Panc1 (cell line): Measurements from ENCODE around the gene FRY.

Source experiments
- SIN3A ChIP-seq: IDR thresholded peaks from 2 replicates; pipeline ENCODE4 v1.6.1; 2012; ENCODE audit warnings: low read depth, mild to moderate bottlenecking, low read length, moderate library complexity, borderline replicate concordance; ENCODE audit not compliant: insufficient read depth
- TF ChIP-seq, protein P1 (sequence below): fragments of 450-650 bp; IDR thresholded peaks from 2 replicates; pipeline ENCODE4 v1.5.1; 2017; ENCODE audit warnings: mild to moderate bottlenecking

- TF ChIP-seq, protein P1, sequence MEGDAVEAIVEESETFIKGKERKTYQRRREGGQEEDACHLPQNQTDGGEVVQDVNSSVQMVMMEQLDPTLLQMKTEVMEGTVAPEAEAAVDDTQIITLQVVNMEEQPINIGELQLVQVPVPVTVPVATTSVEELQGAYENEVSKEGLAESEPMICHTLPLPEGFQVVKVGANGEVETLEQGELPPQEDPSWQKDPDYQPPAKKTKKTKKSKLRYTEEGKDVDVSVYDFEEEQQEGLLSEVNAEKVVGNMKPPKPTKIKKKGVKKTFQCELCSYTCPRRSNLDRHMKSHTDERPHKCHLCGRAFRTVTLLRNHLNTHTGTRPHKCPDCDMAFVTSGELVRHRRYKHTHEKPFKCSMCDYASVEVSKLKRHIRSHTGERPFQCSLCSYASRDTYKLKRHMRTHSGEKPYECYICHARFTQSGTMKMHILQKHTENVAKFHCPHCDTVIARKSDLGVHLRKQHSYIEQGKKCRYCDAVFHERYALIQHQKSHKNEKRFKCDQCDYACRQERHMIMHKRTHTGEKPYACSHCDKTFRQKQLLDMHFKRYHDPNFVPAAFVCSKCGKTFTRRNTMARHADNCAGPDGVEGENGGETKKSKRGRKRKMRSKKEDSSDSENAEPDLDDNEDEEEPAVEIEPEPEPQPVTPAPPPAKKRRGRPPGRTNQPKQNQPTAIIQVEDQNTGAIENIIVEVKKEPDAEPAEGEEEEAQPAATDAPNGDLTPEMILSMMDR = no peak
- TF ChIP-seq SIN3A = no peak
These were observed 1.2 kb downstream of the FRY start for GRCh38 chr13:32032759-32033158.
